ENCODE results near the gene S1PR1. TPM values are rescaled to one million over a fixed set of nuclear protein-coding genes. Genes with fewer than 3 reads are reported as not detected.

S1PR1 gene
- total and polyA plus RNA-seq, 2 of the 13 experiments (the other 11 are each of a cell fraction or from before 2014, with no cell fraction given), result not detected

DNA sequence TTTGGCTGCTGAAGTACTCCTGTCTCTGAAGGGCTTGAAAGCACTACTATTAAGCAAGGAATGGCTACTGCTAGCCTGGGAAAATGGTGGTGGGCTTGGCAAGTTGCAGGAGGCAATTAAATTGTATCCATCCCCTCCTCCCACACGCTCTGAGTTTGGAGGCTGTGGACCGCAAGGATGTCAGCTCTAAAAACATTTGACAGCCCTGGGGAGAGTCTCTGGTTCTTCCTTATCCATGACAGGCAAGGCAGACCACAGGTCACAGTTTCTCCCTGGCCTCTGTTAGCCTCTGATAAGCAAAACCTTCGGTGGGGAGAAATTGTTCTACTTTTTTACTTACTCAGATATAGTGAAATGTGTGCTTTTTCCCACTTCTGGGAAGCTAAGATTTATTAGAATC is 46.6 kb downstream of the S1PR1 start:
- ChIA-PET CTCF (ENCODE audit: low intra/inter-chr PET ratio, low total read pairs) (no interaction called here), POLR2A (no interaction called here)
- Histone ChIP-seq H3K4me1 (ENCODE audit: insufficient read depth, low read length) (peaks cover 25% of the 10 kb centered on the region), H3K4me2 (ENCODE audit: low read depth, low read length) (no peak overlapping the region), H3K9ac (ENCODE audit: insufficient read depth, low read depth, low read length) (no peak overlapping the region), H3K36me3 (replicated peaks in 1 of 2; ENCODE audit: control insufficient read depth in 1 of 2, insufficient read depth in 2 of 2, low read length in 2 of 2) (no peaks in the 10 kb centered on the region; a peak in 1 of 5 replicates), H2AFZ (ENCODE audit: low read length) (no peak overlapping the region), H3K79me2 (ENCODE audit: insufficient read depth, low read length) (no peaks in the 10 kb centered on the region), H3K27ac (ENCODE audit: extremely low read length, insufficient read depth, low read length) (no peak overlapping the region), H3K27me3 (ENCODE audit: control insufficient read depth in 1 of 2, insufficient read depth in 2 of 2, low read length in 2 of 2) (no peaks in the 10 kb centered on the region; a peak in 1 of 5 replicates), H4K20me1 (ENCODE audit: insufficient read depth, low read length) (no peaks in the 10 kb centered on the region), H3K9me3 (ENCODE audit: low read length) (no peaks in the 10 kb centered on the region), H3K4me3 (replicated peaks in 1 of 3; ENCODE audit: insufficient read depth in 1 of 3, low read depth in 2 of 3, low read length in 3 of 3) (no peak overlapping the region)
- TF ChIP-seq GTF3A (CRISPR knock-in tag; conservative IDR thresholded peaks at IDR 0.05) (no peak), POLR2AphosphoS2 (IDR thresholded peaks at IDR 0.05; ENCODE audit: low read depth, low read length) (no peak)
- DNase-seq (ENCODE audit: low spot score) (no peak), FAIRE-seq (no peak), ATAC-seq (no peak)
- in situ Hi-C loops (cut with HindIII; ENCODE audit: extremely low pct_ligation_motif_present, low pct_unique_long_range_greater_than_20kb) (no loop called here), intact Hi-C loops (cut with micrococcal nuclease; ENCODE audit: unreplicated experiment) (no loop called here)
- BruUV-seq (replicated peaks), result no TSS peak
- WGBS (ENCODE audit: low lambda C conversion rate), result 56% methylated on average over 3 of the region's 3 CpGs

DNA sequence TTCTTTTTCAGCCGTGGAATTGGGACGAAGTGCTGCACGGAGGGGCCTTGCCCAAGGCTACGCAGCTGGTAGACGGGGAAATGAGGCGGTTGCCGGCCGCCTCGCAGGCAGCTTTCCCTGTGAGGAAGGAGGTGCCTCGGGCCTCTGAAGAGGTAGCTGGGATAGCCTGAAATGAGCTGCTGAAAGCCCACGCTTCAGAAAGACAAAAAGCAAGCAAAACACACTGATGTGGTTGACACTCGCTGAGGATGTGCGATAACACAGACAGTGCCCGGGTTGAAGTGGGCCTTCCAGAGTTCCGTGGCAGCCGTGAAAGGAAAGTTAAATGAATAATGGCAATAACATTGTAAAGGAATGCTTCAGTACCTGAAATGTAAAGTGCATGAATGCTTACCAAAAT is 47.2 kb downstream of the S1PR1 start:
- intact Hi-C loops (cut with micrococcal nuclease; ENCODE audit: unreplicated experiment), result no loop called here
- 80% methylated on average over 16 of the region's 16 CpGs for WGBS (ENCODE audit: low lambda C conversion rate)
- no TSS peak for BruUV-seq (replicated peaks)
- no peak overlapping the region for H3K4me2 ChIP-seq (ENCODE audit: low read depth, low read length)
- no peak overlapping the region for H3K27ac ChIP-seq (ENCODE audit: extremely low read length, insufficient read depth, low read length)
- no peak for DNase-seq (ENCODE audit: low spot score)
- H3K9ac ChIP-seq (ENCODE audit: insufficient read depth, low read depth, low read length), result no peak overlapping the region
- H4K20me1 ChIP-seq (ENCODE audit: insufficient read depth, low read length), result no peaks in the 10 kb centered on the region
- H3K4me3 ChIP-seq (replicated peaks in 1 of 3; ENCODE audit: insufficient read depth in 1 of 3, low read depth in 2 of 3, low read length in 3 of 3), result no peak overlapping the region
- no peak overlapping the region for H2AFZ ChIP-seq (ENCODE audit: low read length)
- ChIA-PET CTCF (ENCODE audit: low intra/inter-chr PET ratio, low total read pairs) (interaction anchor here (1.5 kb wide), 1 partner anchor 363 kb away, joined by 3 read pairs; no protein-coding TSS in a partner anchor), POLR2A (no interaction called here)
- no peaks in the 10 kb centered on the region; a peak in 1 of 5 replicates for H3K27me3 ChIP-seq (ENCODE audit: control insufficient read depth in 1 of 2, insufficient read depth in 2 of 2, low read length in 2 of 2)
- in situ Hi-C loops (cut with HindIII; ENCODE audit: extremely low pct_ligation_motif_present, low pct_unique_long_range_greater_than_20kb), result no loop called here
- H3K4me1 ChIP-seq (ENCODE audit: insufficient read depth, low read length), result peaks cover 31% of the 10 kb centered on the region
- no peaks in the 10 kb centered on the region for H3K9me3 ChIP-seq (ENCODE audit: low read length)
- no peaks in the 10 kb centered on the region; a peak in 1 of 5 replicates for H3K36me3 ChIP-seq (replicated peaks in 1 of 2; ENCODE audit: control insufficient read depth in 1 of 2, insufficient read depth in 2 of 2, low read length in 2 of 2)
- TF ChIP-seq ZNF513 (CRISPR knock-in tag; conservative IDR thresholded peaks at IDR 0.05), result no peak
- TF ChIP-seq SP4 (CRISPR knock-in tag; IDR thresholded peaks at IDR 0.05), result no peak
- no peak for TF ChIP-seq MYC (CRISPR knock-in tag; IDR thresholded peaks at IDR 0.05; ENCODE audit: borderline replicate concordance)
- no peak for TF ChIP-seq GMEB2 (CRISPR knock-in tag; IDR thresholded peaks at IDR 0.05; ENCODE audit: low read depth)
- no peaks in the 10 kb centered on the region for H3K79me2 ChIP-seq (ENCODE audit: insufficient read depth, low read length)
- ATAC-seq, result no peak
- no peak for FAIRE-seq
